Measurements from ENCODE around the gene TUBB6. TPM values are rescaled to one million over a fixed set of nuclear protein-coding genes. Genes with fewer than 3 reads are reported as not detected.

Gene TUBB6
- total and polyA plus RNA-seq, 2 experiments from 2014 or later, result 212 to 240 TPM

DNA sequence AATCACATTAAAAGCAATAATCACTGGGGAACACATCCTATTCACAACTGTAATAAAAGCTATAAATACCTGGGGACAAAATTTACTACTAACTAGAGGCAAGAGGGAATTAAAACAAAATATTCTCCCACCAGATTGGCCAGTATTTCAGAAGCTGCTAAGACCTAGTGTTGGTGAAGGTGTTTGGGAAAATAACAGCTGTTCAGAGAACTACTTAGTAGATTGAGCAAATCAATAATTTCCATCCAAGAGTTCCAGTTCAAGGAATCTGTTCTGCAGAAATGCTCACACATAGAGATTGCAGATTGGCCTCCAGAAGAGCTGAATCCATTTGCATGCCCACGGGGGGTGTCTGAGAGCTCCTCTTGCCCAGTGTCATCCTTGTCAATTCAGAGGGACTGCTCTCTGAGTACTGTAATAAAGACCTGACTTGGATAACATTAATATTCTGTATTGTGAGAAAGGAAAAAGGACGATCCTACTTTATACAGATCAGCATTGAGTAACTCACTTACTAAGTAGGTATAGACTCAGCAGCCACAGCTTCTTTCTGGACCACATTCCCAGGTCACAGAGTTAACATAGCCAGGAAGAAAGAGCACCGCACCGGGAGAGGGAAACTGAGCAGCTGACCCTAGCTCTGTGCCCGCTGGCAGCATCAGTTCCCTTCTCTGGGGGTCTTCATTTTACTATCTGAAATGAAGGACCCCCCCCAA is 5.6 kb downstream of the TUBB6 start:
- Histone ChIP-seq H3K27me3 (no peaks in the 10 kb centered on the region), H3K4me1 (ENCODE audit: low read depth) (peaks cover 8% of the 10 kb centered on the region), H3K9me3 (ENCODE audit: low read depth) (no peaks in the 10 kb centered on the region), H3K4me3 (no peak overlapping the region), H3K36me3 (peaks cover 30% of the 10 kb centered on the region), H3K27ac (no peak overlapping the region)
- TF ChIP-seq, protein P1, sequence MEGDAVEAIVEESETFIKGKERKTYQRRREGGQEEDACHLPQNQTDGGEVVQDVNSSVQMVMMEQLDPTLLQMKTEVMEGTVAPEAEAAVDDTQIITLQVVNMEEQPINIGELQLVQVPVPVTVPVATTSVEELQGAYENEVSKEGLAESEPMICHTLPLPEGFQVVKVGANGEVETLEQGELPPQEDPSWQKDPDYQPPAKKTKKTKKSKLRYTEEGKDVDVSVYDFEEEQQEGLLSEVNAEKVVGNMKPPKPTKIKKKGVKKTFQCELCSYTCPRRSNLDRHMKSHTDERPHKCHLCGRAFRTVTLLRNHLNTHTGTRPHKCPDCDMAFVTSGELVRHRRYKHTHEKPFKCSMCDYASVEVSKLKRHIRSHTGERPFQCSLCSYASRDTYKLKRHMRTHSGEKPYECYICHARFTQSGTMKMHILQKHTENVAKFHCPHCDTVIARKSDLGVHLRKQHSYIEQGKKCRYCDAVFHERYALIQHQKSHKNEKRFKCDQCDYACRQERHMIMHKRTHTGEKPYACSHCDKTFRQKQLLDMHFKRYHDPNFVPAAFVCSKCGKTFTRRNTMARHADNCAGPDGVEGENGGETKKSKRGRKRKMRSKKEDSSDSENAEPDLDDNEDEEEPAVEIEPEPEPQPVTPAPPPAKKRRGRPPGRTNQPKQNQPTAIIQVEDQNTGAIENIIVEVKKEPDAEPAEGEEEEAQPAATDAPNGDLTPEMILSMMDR (IDR thresholded peaks at IDR 0.05; ENCODE audit: low read depth, low read length), result no peak
- no peak for DNase-seq (ENCODE audit: low read depth in 1 of 2, low spot score in 1 of 2)

DNA sequence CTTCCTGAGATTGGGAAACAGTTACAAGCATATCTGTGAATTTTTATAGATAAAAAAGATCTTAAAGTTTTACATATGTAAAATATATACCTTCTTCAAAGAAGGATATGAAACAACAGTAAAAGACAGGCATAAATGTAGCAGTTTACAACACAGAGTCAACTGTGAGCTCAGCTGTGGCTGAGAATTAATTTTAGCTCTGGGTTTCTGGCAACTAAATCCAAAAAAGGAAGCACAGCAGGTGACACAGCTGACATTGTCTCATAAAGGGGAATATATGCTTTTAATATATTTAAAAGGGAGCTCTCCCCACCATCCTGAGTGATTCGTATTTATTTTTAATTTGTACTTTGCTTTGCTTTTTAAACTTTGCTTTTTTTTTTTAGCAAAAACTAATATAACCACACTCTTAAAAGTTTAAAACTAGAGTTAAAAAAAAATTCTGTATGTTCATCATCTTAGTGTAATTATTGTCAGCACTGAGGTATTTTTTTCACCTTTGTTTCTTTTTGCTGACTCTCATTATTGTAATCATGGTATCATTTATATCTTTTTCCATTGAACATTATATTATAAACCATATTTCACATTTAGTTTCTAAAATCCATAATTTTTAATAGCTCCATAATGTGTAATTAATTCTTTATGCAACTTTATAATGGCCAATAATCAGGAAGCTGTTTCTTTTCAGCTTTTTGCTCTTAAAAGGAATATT is 6.7 kb downstream of the TUBB6 start:
- no peak overlapping the region for H3K27ac ChIP-seq
- DNase-seq (ENCODE audit: low read depth in 1 of 2, low spot score in 1 of 2), result no peak
- H3K27me3 ChIP-seq, result no peaks in the 10 kb centered on the region
- TF ChIP-seq, protein P1 (IDR thresholded peaks at IDR 0.05; ENCODE audit: low read depth, low read length), result no peak
- H3K4me1 ChIP-seq (ENCODE audit: low read depth), result peaks cover 2% of the 10 kb centered on the region
- no peaks in the 10 kb centered on the region for H3K9me3 ChIP-seq (ENCODE audit: low read depth)
- peaks cover 30% of the 10 kb centered on the region for H3K36me3 ChIP-seq
- H3K4me3 ChIP-seq, result no peak overlapping the region

GRCh38 chr18:12315490-12315889 is 7.4 kb downstream of the TUBB6 start:
- Histone ChIP-seq H3K9me3 (ENCODE audit: low read depth) (no peaks in the 10 kb centered on the region), H3K36me3 (peaks cover 30% of the 10 kb centered on the region), H3K27me3 (no peaks in the 10 kb centered on the region), H3K4me3 (no peak overlapping the region), H3K4me1 (ENCODE audit: low read depth) (no peaks in the 10 kb centered on the region), H3K27ac (peak overlapping the region; percentile 12)
- TF ChIP-seq, protein P1 (IDR thresholded peaks at IDR 0.05; ENCODE audit: low read depth, low read length), result no peak
- no peak for DNase-seq (ENCODE audit: low read depth in 1 of 2, low spot score in 1 of 2)

- DNase-seq (ENCODE audit: low read depth in 1 of 2, low spot score in 1 of 2), result no peak
- Histone ChIP-seq H3K4me3 (no peak overlapping the region), H3K36me3 (peaks cover 32% of the 10 kb centered on the region), H3K27ac (peak overlapping the region; percentile 12), H3K9me3 (ENCODE audit: low read depth) (no peaks in the 10 kb centered on the region), H3K27me3 (no peaks in the 10 kb centered on the region), H3K4me1 (ENCODE audit: low read depth) (no peaks in the 10 kb centered on the region)
- TF ChIP-seq, protein P1 (IDR thresholded peaks at IDR 0.05; ENCODE audit: low read depth, low read length), result no peak
Measured at GRCh38 chr18:12315911-12316310, 7.9 kb downstream of the TUBB6 start.

GRCh38 chr18:12317664-12318333 is 9.8 kb downstream of the TUBB6 start:
- Histone ChIP-seq H3K36me3 (peaks cover 30% of the 10 kb centered on the region), H3K27me3 (no peaks in the 10 kb centered on the region), H3K27ac (peak overlapping the region; percentile 45), H3K9me3 (ENCODE audit: low read depth) (no peaks in the 10 kb centered on the region), H3K4me3 (no peak overlapping the region), H3K4me1 (ENCODE audit: low read depth) (no peaks in the 10 kb centered on the region)
- TF ChIP-seq, protein P1 (IDR thresholded peaks at IDR 0.05; ENCODE audit: low read depth, low read length), result no peak
- peak in 1 of 2 donors; percentile 82 for DNase-seq (ENCODE audit: low read depth in 1 of 2, low spot score in 1 of 2)
